K562 (cell line): ENCODE results near the gene ABCB9. TPM values are rescaled to one million over a fixed set of nuclear protein-coding genes. Genes with fewer than 3 reads are reported as not detected.

Experiments
- CBX1 ChIP-seq: sonication (generic); IDR thresholded peaks from 2 replicates; pipeline ENCODE4 v1.6.1; 2016; ENCODE audit warnings: antibody characterized with exemption, low read depth, mild to moderate bottlenecking
- E2F8 ChIP-seq: fragments of 450-650 bp; IDR thresholded peaks from 2 replicates; pipeline ENCODE4 v1.7.1; 2018; ENCODE audit warnings: mild to moderate bottlenecking, low read depth; ENCODE audit not compliant: partially characterized antibody
- NKRF ChIP-seq: fragments of 450-650 bp; IDR thresholded peaks from 2 replicates; pipeline ENCODE4 v1.6.1; 2016; ENCODE audit warnings: borderline replicate concordance
- PML ChIP-seq: IDR thresholded peaks from 2 replicates; pipeline ENCODE4 v1.6.1; 2012; ENCODE audit warnings: low read length, inconsistent platforms
- PREB ChIP-seq: sonication (generic); formaldehyde crosslinking; IDR thresholded peaks from 2 replicates; pipeline ENCODE4 v1.8.1; 2023; ENCODE audit warnings: mild to moderate bottlenecking, missing genetic modification reagents
- RCOR1 ChIP-seq, 2 experiments: IDR thresholded peaks; 2 replicates each; pipeline ENCODE4 v1.6.1; 2012; ENCODE audit warnings: low read depth in 2 of 2, low read length in 2 of 2, borderline replicate concordance in 1 of 2, improper control_type of control experiment in 1 of 2
- TEAD2 ChIP-seq: fragments of 450-650 bp; IDR thresholded peaks from 2 replicates; pipeline ENCODE4 v1.6.1; 2016; ENCODE audit warnings: missing genetic modification characterization, control low read depth, missing compliant biosample characterization
- ZNF639 ChIP-seq, 2 experiments: fragments of 200-800 bp in 1 of 2; sonication (Bioruptor generic) in 1 of 2; sonication (generic) in 1 of 2; formaldehyde crosslinking in 1 of 2; IDR thresholded peaks in 1 of 2; conservative IDR thresholded peaks in 1 of 2; 2 replicates each; pipeline versions ENCODE4 v1.5.0 to v1.6.1; 2016 to 2020; ENCODE audit warnings: missing compliant biosample characterization in 1 of 2, missing genetic modification characterization in 1 of 2, missing genetic modification reagents in 1 of 2
- polyA plus RNA-seq, 8 experiments: library from polyadenylated mRNA; depleted of rRNA in 4 of 8; stranded (reverse) in 5 of 8; unstranded in 3 of 8; fragments of >200 nt; fragmentation: Nextera tagmentation in 2 of 8; fragmentation: Illumina TruSeq in 1 of 8; extraction: Ambion mirVana in 2 of 8; extraction: Trizol in 1 of 8; gene quantifications; 2 replicates each; pipeline versions ENCODE4 v1.2.1 to v1.2.3, GENCODE V29; 2011 to 2014; ENCODE audit warnings: inconsistent platforms in 1 of 8, missing spikeins in 1 of 8
- total RNA-seq, 7 experiments: library from RNA; depleted of rRNA in 6 of 7; stranded (reverse); fragments of >200 nt in 6 of 7; fragmentation: Illumina TruSeq in 2 of 7; extraction: Trizol in 2 of 7; gene quantifications; 2 replicates each; pipeline versions ENCODE4 v1.2.1 to v1.2.3, GENCODE V29; 2011 to 2021; ENCODE audit warnings: low replicate concordance in 1 of 7
- TF ChIP-seq, protein P1 (sequence below): sonication (generic); formaldehyde crosslinking; IDR thresholded peaks from 2 replicates; pipeline ENCODE4 v1.8.1; 2023; ENCODE audit warnings: mild to moderate bottlenecking, missing genetic modification reagents
- TF ChIP-seq, protein P2 (sequence below): sonication (generic); formaldehyde crosslinking; IDR thresholded peaks from 2 replicates; pipeline ENCODE4 v1.8.0; 2022; ENCODE audit warnings: missing genetic modification reagents, mild to moderate bottlenecking, moderate library complexity, borderline replicate concordance
- TF ChIP-seq, protein P3 (sequence below): fragments of 200-400 bp; formaldehyde crosslinking; IDR thresholded peaks from 2 replicates; pipeline ENCODE4 v1.6.1; 2017; ENCODE audit warnings: mild to moderate bottlenecking, low read depth, low read length, moderate library complexity

The ABCB9 gene
- total and polyA plus RNA-seq, 9 of the 15 experiments (the other 6 are each of a cell fraction or from before 2014, with no cell fraction given) = 0.20 to 12.6 (median 6.2) TPM

GRCh38 chr12:122894193-122895121 is 71.8 kb downstream of the ABCB9 start (continued):
- TF ChIP-seq E2F8 (no peak), TEAD2 (no peak), PREB (CRISPR knock-in tag) (no peak), ZNF639 (CRISPR knock-in tag; conservative IDR thresholded peaks at IDR 0.05 in 1 of 2, IDR thresholded peaks at IDR 0.05 in 1 of 2) (no peak), PML (peak; percentile 59; the same call in 1 of the 2 replicates), CBX1 (no peak), NKRF (no peak), RCOR1 (IDR thresholded peaks at IDR 0.05; ENCODE audit: borderline replicate concordance in 1 of 2, low read depth in 2 of 2, low read length in 2 of 2) (0 out of 4 replicates have a peak, but pooled peaks of 1 of the 2 experiments have one; percentile 14)
- TF ChIP-seq, protein P1, sequence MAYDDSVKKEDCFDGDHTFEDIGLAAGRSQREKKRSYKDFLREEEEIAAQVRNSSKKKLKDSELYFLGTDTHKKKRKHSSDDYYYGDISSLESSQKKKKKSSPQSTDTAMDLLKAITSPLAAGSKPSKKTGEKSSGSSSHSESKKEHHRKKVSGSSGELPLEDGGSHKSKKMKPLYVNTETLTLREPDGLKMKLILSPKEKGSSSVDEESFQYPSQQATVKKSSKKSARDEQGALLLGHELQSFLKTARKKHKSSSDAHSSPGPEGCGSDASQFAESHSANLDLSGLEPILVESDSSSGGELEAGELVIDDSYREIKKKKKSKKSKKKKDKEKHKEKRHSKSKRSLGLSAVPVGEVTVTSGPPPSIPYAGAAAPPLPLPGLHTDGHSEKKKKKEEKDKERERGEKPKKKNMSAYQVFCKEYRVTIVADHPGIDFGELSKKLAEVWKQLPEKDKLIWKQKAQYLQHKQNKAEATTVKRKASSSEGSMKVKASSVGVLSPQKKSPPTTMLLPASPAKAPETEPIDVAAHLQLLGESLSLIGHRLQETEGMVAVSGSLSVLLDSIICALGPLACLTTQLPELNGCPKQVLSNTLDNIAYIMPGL = no peak
- TF ChIP-seq, protein P2, sequence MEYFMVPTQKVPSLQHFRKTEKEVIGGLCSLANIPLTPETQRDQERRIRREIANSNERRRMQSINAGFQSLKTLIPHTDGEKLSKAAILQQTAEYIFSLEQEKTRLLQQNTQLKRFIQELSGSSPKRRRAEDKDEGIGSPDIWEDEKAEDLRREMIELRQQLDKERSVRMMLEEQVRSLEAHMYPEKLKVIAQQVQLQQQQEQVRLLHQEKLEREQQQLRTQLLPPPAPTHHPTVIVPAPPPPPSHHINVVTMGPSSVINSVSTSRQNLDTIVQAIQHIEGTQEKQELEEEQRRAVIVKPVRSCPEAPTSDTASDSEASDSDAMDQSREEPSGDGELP (CRISPR knock-in tag) = peak; percentile 28; the same call in 1 of the 2 replicates
- TF ChIP-seq, protein P3, sequence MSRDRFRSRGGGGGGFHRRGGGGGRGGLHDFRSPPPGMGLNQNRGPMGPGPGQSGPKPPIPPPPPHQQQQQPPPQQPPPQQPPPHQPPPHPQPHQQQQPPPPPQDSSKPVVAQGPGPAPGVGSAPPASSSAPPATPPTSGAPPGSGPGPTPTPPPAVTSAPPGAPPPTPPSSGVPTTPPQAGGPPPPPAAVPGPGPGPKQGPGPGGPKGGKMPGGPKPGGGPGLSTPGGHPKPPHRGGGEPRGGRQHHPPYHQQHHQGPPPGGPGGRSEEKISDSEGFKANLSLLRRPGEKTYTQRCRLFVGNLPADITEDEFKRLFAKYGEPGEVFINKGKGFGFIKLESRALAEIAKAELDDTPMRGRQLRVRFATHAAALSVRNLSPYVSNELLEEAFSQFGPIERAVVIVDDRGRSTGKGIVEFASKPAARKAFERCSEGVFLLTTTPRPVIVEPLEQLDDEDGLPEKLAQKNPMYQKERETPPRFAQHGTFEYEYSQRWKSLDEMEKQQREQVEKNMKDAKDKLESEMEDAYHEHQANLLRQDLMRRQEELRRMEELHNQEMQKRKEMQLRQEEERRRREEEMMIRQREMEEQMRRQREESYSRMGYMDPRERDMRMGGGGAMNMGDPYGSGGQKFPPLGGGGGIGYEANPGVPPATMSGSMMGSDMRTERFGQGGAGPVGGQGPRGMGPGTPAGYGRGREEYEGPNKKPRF = no peak
